Loucy (cell line): ENCODE measurements around the gene RTRAF.

Experiments
- CTCF ChIP-seq: fragments of 200-600 bp; sonication (generic); conservative IDR thresholded peaks from 2 replicates; pipeline ENCODE4 v1.5.1; 2014; ENCODE audit warnings: mild to moderate bottlenecking, antibody characterized with exemption, low read length
- EZH2phosphoT487 ChIP-seq: fragments of 200-600 bp; IDR thresholded peaks from 2 replicates; pipeline ENCODE4 v1.6.1; 2018; ENCODE audit warnings: antibody characterized with exemption, mild to moderate bottlenecking, moderate library complexity, borderline replicate concordance

- no peak for TF ChIP-seq CTCF
- TF ChIP-seq EZH2phosphoT487: no peak
These were observed 30.9 kb downstream of the RTRAF start for GRCh38 chr14:52020161-52020714.
